NCI-H1930 (cell line): ENCODE results near the gene DHX16.

Experiments used
- DNase-seq, 2 experiments: peaks; one replicate each; lab custom pipeline; 2025; lab: John Stamatoyannopoulos, UW

Gene DHX16

GRCh38 chr6:30626484-30627366, 46.1 kb downstream of the DHX16 start, which contains the start of gene ATAT1:
TSS of gene ATAT1 (plus strand) at chr6:30626874.
- peak; percentile 58 to 73 for DNase-seq

DNA sequence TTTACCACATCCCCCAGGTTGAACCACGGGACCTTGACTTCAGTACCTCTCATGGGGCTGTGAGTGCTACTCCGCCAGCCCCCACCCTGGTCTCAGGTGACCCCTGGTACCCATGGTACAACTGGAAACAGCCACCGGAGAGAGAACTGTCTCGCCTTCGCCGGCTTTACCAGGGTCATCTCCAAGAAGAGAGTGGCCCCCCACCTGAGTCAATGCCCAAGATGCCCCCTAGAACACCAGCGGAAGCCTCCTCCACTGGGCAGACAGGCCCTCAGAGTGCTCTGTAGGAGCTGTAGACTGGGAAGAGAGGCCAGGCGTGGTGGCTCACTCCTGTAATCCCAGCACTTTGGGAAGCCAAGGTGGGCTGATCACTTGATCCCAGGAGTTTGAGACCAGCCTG, 47.3 kb downstream of the DHX16 start:
- DNase-seq: no peak

- DNase-seq: no peak
These were observed 53.2 kb downstream of the DHX16 start for GRCh38 chr6:30619561-30619960.

- DNase-seq: no peak
These were observed 54.5 kb downstream of the DHX16 start for GRCh38 chr6:30618270-30618797.

GRCh38 chr6:30617565-30618269, 55.1 kb downstream of the DHX16 start, which contains the start of gene MRPS18B:
TSS of gene MRPS18B (plus strand) at chr6:30617840. CDS start at chr6:30617866, 26 bp downstream.
- DNase-seq: peak; percentile 92 to 98

GRCh38 chr6:30616811-30617564, 55.8 kb downstream of the DHX16 start, which contains the start of gene PPP1R10:
TSS of gene PPP1R10 (minus strand) at chr6:30617243. CDS start at chr6:30609944, 7,299 bp downstream.
- DNase-seq: peak; percentile 99

- DNase-seq: peak in 1 of 2 experiments; percentile 25
These were observed 56.6 kb downstream of the DHX16 start for GRCh38 chr6:30615958-30616810.

- peak; percentile 13 to 49 for DNase-seq
These were observed 57.4 kb downstream of the DHX16 start for GRCh38 chr6:30615219-30615957.

GRCh38 chr6:30614843-30615218, 58.0 kb downstream of the DHX16 start:
- peak; percentile 91 to 92 for DNase-seq

DNA sequence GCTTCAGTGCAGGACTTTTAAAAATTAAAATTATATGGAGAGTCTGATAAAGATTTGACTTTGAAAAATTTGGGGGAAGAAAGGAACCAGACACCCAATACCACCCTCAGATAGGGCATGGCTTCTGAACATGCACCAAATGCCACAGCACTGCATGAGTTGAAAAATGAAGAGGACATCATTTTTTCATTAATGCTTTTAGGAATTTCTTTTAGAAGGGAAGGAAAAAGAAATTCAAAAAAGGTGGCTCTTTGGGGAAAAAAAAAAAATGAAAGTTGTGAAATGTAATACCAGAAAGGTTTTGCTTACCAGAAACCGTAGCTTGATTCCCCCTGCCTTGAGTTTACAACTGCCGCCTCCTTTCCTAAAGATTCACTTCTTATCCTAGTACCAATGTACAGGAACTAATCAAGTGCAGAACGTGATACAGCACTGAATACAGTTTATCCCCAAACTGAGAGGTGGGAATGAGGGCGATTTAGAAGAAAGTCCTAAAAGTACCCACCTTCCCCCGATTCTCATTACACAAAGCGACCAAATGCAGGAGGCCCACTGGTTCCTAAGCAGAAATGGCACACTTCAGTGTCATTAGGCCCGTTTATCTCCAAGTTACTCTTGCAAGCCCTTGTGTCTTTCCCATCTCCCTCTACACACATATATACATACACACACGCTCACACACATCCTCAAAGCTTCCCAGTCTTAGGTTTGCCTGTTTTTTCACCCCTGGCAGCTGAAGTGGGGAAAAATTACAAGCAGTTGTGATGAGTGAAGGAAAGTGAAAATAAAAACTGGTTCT, 58.6 kb downstream of the DHX16 start:
- DNase-seq: no peak

DNA sequence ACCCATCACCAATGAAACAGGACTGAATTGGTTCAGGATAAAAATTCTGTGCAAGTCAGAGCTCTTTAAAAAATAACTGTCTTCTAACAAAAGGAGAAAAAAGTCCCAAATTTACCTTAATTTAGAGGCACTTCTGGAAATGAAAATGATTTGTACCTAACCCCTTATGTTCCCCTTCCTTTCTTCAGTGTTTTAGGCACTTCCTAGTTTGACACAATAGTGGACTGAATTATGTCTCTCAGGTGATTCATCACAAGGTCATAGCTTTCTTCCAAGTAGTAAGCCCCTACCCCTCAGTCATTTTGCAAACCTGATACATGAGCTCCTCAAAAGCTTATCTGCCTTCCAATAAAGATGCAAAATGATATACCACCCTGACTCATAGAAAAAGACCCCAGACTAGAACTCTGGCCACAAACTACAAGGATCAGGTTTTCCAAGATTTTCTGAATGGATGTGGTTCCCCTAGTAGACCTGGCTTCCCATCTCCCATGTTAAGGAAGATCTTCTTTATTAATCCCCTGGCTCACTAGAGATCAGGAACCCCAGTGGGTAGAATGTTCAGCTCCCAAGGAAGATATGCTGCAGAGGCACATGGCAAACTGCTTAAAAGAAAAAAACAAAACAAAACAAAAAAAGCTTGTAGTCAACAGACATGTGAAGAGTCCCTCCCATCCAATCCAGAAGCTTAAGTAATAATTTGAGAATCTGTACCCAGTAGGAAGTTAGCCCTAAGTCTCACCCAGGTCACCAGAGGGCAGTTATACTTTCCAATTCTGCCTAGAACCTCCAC, 59.4 kb downstream of the DHX16 start:
- no peak for DNase-seq

- DNase-seq: no peak
These were observed 60.0 kb downstream of the DHX16 start for GRCh38 chr6:30612687-30613248.

DNA sequence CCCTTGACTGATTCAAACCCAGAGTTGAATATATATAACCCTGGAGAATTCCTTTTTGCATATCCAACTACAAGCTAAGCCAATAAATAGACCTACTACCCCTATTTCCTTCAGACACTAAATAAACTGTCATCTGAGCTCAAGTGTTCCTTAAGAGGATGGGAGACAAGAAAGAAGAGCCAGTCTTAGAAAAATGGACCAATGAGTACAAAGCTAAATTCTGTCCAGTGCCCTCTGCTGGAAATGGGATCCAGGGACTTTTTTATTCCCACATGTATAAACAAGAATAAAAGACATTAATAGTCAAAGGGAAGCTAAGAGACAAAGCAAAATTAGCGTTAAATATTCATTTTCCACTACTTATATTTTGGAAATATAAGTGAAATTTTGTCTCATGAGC, 60.6 kb downstream of the DHX16 start:
- no peak for DNase-seq

DNA sequence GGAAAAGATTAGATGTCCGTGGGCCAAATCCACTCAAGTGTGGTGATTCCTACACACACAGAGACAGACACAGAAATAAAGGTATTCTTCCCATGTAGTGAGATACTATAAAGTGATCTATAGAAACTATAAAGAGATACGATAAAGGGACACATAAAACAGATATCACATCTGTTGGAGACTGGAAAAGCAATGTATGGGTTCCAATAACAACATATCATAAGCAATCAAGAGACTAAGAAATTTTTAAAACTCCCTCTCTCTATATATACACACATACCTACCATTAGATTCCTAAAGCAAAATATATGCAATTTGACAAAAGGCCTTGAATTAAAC, 61.0 kb downstream of the DHX16 start:
- DNase-seq: no peak

- no peak for DNase-seq
These were observed 61.5 kb downstream of the DHX16 start for GRCh38 chr6:30611150-30611855.

DNA sequence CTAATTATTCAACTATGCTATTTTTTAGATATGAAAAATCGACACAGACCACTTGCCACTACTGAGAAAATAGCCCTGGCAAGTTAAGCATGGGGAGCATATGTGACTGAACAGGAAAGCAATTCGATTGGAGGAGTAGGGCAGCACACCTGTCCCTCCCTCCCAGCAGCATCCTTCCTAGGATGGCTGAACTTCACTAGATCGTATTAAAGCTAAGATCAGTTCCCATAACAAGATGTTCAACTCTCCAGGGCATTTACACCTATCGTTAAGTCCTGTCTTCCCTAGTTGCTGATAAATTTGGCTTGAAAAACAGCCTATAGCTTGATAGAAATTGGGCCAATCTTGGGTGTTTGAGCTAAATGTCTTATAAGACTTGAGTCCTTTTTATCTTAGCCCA, 62.7 kb downstream of the DHX16 start:
- DNase-seq: no peak

GRCh38 chr6:30603961-30604360, 68.8 kb downstream of the DHX16 start:
- no peak for DNase-seq
